Lower lobe of right lung (tissue), 2 donors: ENCODE data around the gene KCNAB1. TPM values are rescaled to one million over a fixed set of nuclear protein-coding genes. Genes with fewer than 3 reads are reported as not detected.
A peak's percentile ranks its signal among the peaks of the same experiment; 100 is the strongest.

Experiments used
- ATAC-seq, 2 donors: fragments of 200-7000 bp; cut with Tn5 transposase; one replicate each; pipeline ENCODE4 v1.9.1; 2020 to 2022; ENCODE audit warnings: mild to moderate bottlenecking in 2 of 2, moderate library complexity in 2 of 2
- DNase-seq: peaks from one replicate; pipeline ENCODE4 v3.0.0-alpha.2; 2020
- H3K27ac ChIP-seq: fragments of 200-600 bp; one replicate; pipeline ENCODE4 v1.8.0; 2022
- H3K27me3 ChIP-seq: fragments of 200-600 bp; one replicate; pipeline ENCODE4 v1.8.0; 2022; ENCODE audit warnings: low read depth
- H3K36me3 ChIP-seq: fragments of 200-600 bp; one replicate; pipeline ENCODE4 v1.8.0; 2022; ENCODE audit warnings: mild to moderate bottlenecking
- H3K4me1 ChIP-seq: fragments of 200-600 bp; one replicate; pipeline ENCODE4 v1.8.0; 2022
- H3K4me3 ChIP-seq: fragments of 200-600 bp; one replicate; pipeline ENCODE4 v1.8.0; 2022; ENCODE audit warnings: mild to moderate bottlenecking
- H3K9me3 ChIP-seq: fragments of 200-600 bp; one replicate; pipeline ENCODE4 v1.8.0; 2022
- intact Hi-C: fragments of 100-400 bp; cut with DNase I; formaldehyde crosslinking; loops from one replicate; pipeline ENCODE4 v1.11.0; 2022
- total RNA-seq: library from RNA; stranded (reverse); fragmentation: NEBNext Ultra II Directional; extraction: Animal tissue kit (Norgen Biotek cat#: 25700); gene quantifications from one replicate; pipeline ENCODE4 v1.2.1, GENCODE V29; 2021
- TF ChIP-seq, protein P1 (sequence below): fragments of 200-600 bp; IDR thresholded peaks from one replicate; pipeline ENCODE4 v1.8.0; 2022; ENCODE audit warnings: antibody characterized with exemption, mild to moderate bottlenecking
- donor health status: DM: no; HTN: yes; CAD: no; lungs with severe emphysema.

KCNAB1 gene
- total RNA-seq, 1 donor from 2014 or later, result 4.7 TPM

DNA sequence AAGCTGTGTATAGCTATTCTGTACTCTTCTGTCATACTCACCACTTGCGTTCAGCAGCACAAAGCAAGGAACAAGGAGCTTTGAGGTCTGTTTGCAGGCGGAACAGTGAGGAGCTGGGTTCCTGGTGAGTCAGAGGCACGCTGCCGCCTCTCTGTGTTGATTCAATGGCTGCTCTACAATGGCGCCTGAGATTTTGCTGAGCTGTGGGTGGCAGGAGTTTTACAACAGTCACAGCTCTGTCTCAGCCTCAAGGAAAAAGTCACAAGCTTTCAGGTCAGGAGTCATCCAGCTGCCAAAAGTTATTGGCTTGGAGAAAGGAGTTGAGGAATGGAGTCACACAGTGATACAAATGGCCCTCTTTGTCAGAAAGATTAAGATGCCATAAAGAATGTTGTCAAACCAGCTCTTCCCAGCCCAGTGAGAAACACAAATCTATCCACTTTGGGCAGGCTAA is 336.4 kb downstream of the KCNAB1 start:
- TF ChIP-seq, protein P1, sequence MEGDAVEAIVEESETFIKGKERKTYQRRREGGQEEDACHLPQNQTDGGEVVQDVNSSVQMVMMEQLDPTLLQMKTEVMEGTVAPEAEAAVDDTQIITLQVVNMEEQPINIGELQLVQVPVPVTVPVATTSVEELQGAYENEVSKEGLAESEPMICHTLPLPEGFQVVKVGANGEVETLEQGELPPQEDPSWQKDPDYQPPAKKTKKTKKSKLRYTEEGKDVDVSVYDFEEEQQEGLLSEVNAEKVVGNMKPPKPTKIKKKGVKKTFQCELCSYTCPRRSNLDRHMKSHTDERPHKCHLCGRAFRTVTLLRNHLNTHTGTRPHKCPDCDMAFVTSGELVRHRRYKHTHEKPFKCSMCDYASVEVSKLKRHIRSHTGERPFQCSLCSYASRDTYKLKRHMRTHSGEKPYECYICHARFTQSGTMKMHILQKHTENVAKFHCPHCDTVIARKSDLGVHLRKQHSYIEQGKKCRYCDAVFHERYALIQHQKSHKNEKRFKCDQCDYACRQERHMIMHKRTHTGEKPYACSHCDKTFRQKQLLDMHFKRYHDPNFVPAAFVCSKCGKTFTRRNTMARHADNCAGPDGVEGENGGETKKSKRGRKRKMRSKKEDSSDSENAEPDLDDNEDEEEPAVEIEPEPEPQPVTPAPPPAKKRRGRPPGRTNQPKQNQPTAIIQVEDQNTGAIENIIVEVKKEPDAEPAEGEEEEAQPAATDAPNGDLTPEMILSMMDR, result no peak
- DNase-seq (no peak), ATAC-seq (no peak)
- intact Hi-C loops, result no loop called here
- no peak overlapping the region for H3K4me3 ChIP-seq
- no peak overlapping the region for H3K27ac ChIP-seq
- H3K27me3 ChIP-seq, result no peaks in the 10 kb centered on the region
- no peaks in the 10 kb centered on the region for H3K4me1 ChIP-seq
- no peaks in the 10 kb centered on the region for H3K36me3 ChIP-seq
- no peaks in the 10 kb centered on the region for H3K9me3 ChIP-seq

DNA sequence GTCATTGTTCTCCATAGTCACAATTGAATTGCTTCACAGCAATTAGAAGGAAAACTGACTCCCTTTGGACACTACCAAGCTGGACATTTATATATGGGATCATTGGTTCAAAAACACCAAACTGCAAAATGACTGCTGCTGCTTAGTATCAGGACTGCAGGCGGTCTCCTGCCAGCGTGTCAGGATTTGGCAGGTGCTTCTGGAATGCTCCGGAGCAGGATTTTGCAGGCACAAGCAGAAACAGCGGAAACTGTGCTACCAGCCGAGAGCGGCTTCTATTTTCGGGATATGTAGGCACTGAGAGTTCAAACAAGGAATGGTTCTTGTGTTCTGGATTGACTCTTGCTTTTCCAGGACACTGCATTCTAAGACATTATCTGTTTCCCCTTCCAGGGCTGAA is 339.1 kb downstream of the KCNAB1 start:
- ATAC-seq, result no peak
- DNase-seq, result no peak
- TF ChIP-seq, protein P1, result no peak
- Histone ChIP-seq H3K36me3 (no peaks in the 10 kb centered on the region), H3K27ac (no peak overlapping the region), H3K9me3 (no peaks in the 10 kb centered on the region), H3K4me3 (no peak overlapping the region), H3K4me1 (no peaks in the 10 kb centered on the region), H3K27me3 (no peaks in the 10 kb centered on the region)
- intact Hi-C loops, result no loop called here

DNA sequence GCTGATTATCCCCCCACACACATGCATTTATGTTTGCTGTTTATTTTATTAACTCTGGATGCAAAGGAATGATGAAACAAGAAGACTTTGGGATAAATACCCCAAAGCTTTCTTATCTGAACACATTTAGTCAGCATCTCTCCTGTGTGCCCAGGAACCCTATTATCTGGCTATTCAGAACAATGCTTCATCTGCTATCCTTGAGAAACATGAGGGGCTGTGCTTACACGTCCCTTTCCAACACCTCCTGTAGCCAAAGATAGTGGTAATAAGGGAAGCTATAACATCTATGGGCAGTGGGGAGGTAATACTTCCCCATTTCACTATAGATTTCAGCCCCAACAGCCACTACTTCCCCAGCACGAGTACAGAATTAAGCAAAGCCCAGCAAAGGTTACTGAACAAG is 339.8 kb downstream of the KCNAB1 start:
- TF ChIP-seq, protein P1, result no peak
- Histone ChIP-seq H3K9me3 (no peaks in the 10 kb centered on the region), H3K27ac (no peak overlapping the region), H3K4me1 (no peaks in the 10 kb centered on the region), H3K4me3 (no peak overlapping the region), H3K36me3 (no peaks in the 10 kb centered on the region), H3K27me3 (no peaks in the 10 kb centered on the region)
- ATAC-seq, result peak in 1 of 2 donors; percentile 61
- DNase-seq, result no peak
- intact Hi-C loops, result no loop called here

DNA sequence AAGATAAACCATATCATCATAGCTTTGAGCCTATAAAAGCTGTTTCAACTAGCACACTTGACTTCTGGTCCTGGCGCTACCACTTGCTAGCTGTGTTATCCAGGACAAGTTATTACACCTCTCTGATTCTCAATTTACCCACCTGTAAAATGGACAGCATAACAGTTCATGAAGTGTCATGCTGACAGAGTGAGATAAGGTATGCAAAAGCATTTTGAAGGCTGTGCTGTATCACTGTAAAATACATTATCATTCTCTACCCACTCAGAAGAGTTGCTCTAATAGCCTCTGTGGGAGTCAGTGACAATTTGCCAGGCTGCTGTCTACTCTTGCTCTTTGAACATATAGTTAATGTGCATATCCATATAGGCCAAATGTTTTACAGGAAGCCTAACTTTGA is 341.5 kb downstream of the KCNAB1 start:
- Histone ChIP-seq H3K27me3 (no peaks in the 10 kb centered on the region), H3K4me3 (no peak overlapping the region), H3K4me1 (no peaks in the 10 kb centered on the region), H3K27ac (no peak overlapping the region), H3K36me3 (no peaks in the 10 kb centered on the region), H3K9me3 (no peaks in the 10 kb centered on the region)
- TF ChIP-seq, protein P1, result no peak
- no peak for DNase-seq
- ATAC-seq, result no peak
- intact Hi-C loops, result no loop called here

DNA sequence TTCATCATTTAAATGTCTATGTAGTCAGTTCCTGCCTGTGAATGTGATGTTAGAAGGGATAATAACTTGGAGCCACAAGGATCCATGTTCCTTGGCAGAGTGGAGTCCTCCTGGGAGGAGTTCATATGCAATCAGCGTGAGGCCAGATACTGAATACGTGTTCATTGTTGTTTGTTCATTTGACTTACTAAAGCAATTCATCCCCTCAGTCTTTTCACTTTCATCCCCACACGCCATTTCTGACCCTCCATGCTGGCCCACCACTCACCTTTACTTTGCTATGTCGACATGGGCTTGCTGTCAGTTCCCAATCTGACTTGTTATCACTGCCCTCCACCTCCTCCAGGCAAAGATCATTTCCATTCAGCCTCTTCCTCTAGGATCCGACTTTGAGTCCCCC is 342.7 kb downstream of the KCNAB1 start:
- DNase-seq (no peak), ATAC-seq (no peak)
- no peak overlapping the region for H3K4me3 ChIP-seq
- no peaks in the 10 kb centered on the region for H3K27me3 ChIP-seq
- no peaks in the 10 kb centered on the region for H3K4me1 ChIP-seq
- TF ChIP-seq, protein P1, result no peak
- H3K27ac ChIP-seq, result no peak overlapping the region
- no peaks in the 10 kb centered on the region for H3K36me3 ChIP-seq
- intact Hi-C loops, result no loop called here
- H3K9me3 ChIP-seq, result no peaks in the 10 kb centered on the region

DNA sequence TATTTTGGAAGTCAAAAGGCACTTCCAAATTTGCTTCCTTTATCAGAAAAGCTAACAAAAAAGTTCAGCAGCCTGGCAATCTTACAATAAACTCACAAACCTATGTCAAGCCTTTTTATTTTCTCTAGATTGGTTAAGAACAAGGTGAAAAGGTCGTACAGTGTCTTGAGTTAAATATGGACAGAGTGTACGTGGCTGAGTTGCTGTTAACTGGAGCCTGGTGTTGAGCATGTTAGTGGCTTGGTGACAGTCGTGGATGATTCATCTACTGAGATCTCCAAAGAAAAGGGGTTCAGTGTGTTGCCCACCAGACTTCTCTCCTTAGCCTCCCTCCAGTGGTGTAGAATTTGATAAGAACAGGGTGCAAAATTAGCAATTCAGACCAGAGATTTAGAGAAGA is 344.8 kb downstream of the KCNAB1 start:
- Histone ChIP-seq H3K36me3 (no peaks in the 10 kb centered on the region), H3K27ac (no peak overlapping the region), H3K27me3 (no peaks in the 10 kb centered on the region), H3K9me3 (no peaks in the 10 kb centered on the region), H3K4me3 (no peak overlapping the region), H3K4me1 (no peaks in the 10 kb centered on the region)
- no peak for DNase-seq
- ATAC-seq, result no peak
- intact Hi-C loops, result no loop called here
- TF ChIP-seq, protein P1, result no peak
